HepG2 (cell line): ENCODE measurements around the gene ZNF644. TPM values are rescaled to one million over a fixed set of nuclear protein-coding genes. Genes with fewer than 3 reads are reported as not detected.
"Not testable (repeated sequence)": the region's sequence is repeated elsewhere in the genome, so short reads cannot be mapped to it uniquely, and the experiment has no call there.

Source experiments
- ATAC-seq: fragments of 200-7000 bp; cut with Tn5 transposase; 3 replicates; pipeline ENCODE4 v1.9.1; 2020; ENCODE audit warnings: mild to moderate bottlenecking, moderate library complexity
- BruUV-seq: library from RNA; stranded (reverse); fragments of 400-500 nt; replicated peaks from 2 replicates; lab custom pipeline; 2021; lab: Mats Ljungman, UMichigan
- CTCF ChIA-PET: fragments of 300-600 bp; formaldehyde crosslinking; extraction: SDS; loops from one replicate; lab custom pipeline; 2021; ENCODE audit warnings: low total read pairs, inconsistent platforms, low intra/inter-chr PET ratio; lab: Yijun Ruan, JAX
- POLR2A ChIA-PET: fragments of 350-600 bp; sonication (Branson Sonifier 250); formaldehyde crosslinking; loops from one replicate; lab custom pipeline; 2020; ENCODE audit warnings: antibody characterized with exemption, inconsistent platforms; lab: Yijun Ruan, JAX
- DNase-seq: peaks from one replicate; pipeline ENCODE4 v3.0.0-alpha.2; 2015; ENCODE audit warnings: low spot score
- FAIRE-seq: peaks from 3 replicates; lab custom pipeline; 2011; peaks lifted over from hg19 to GRCh38; lab: Jason Lieb, UNC
- H2AFZ ChIP-seq: one replicate; pipeline ENCODE4 v1.6.1; 2011; ENCODE audit warnings: low read length, inconsistent platforms
- H3K27ac ChIP-seq: fragments of 300-600 bp; 3 replicates; pipeline ENCODE4 v1.8.0; 2011; ENCODE audit warnings: mixed run types, mild to moderate bottlenecking, mixed read lengths, low read length, inconsistent platforms; ENCODE audit not compliant: insufficient read depth; ENCODE audit errors: extremely low read length
- H3K27me3 ChIP-seq, 2 experiments: fragments of 200-600 bp in 1 of 2; 2 replicates in 1 of 2; 3 replicates in 1 of 2; pipeline versions ENCODE4 v1.6.0 to v1.8.0; 2011; ENCODE audit warnings: low read length in 2 of 2, mild to moderate bottlenecking in 2 of 2, moderate library complexity in 2 of 2, inconsistent platforms in 1 of 2; ENCODE audit not compliant: insufficient read depth in 2 of 2, control insufficient read depth in 1 of 2
- H3K36me3 ChIP-seq, 2 experiments: fragments of 200-600 bp in 1 of 2; replicated peaks in 1 of 2; 2 replicates in 1 of 2; 3 replicates in 1 of 2; pipeline versions ENCODE4 v1.5.1 to v1.8.0; 2011; ENCODE audit warnings: low read length in 2 of 2, inconsistent platforms in 1 of 2; ENCODE audit not compliant: insufficient read depth in 2 of 2, control insufficient read depth in 1 of 2
- H3K4me1 ChIP-seq: 2 replicates; pipeline ENCODE4 v1.5.1; 2012; ENCODE audit warnings: low read length, inconsistent platforms; ENCODE audit not compliant: insufficient read depth
- H3K4me2 ChIP-seq: 2 replicates; pipeline ENCODE4 v1.6.0; 2011; ENCODE audit warnings: low read depth, low read length, inconsistent platforms
- H3K4me3 ChIP-seq, 3 experiments: fragments of 200-600 bp in 1 of 3; sonication (generic), shearing (Covaris generic) in 1 of 3; replicated peaks in 1 of 3; 2 replicates each; pipeline ENCODE4 v1.5.1; 2011 to 2016; ENCODE audit warnings: low read length in 3 of 3, inconsistent platforms in 2 of 3, low read depth in 2 of 3, mild to moderate bottlenecking in 2 of 3, control low read depth in 1 of 3, mixed read lengths in 1 of 3; ENCODE audit not compliant: insufficient read depth in 1 of 3
- H3K79me2 ChIP-seq: one replicate; pipeline ENCODE4 v1.6.1; 2011; ENCODE audit warnings: low read length, inconsistent platforms; ENCODE audit not compliant: insufficient read depth
- H3K9ac ChIP-seq: 2 replicates; pipeline ENCODE4 v1.6.0; 2011; ENCODE audit warnings: mild to moderate bottlenecking, low read depth, low read length, inconsistent platforms; ENCODE audit not compliant: insufficient read depth
- H3K9me3 ChIP-seq: 2 replicates; pipeline ENCODE4 v1.5.1; 2012; ENCODE audit warnings: mild to moderate bottlenecking, low read length
- H4K20me1 ChIP-seq: 2 replicates; pipeline ENCODE4 v1.6.0; 2011; ENCODE audit warnings: inconsistent platforms, mild to moderate bottlenecking, low read length, moderate library complexity; ENCODE audit not compliant: insufficient read depth
- CENPT ChIP-seq: sonication (generic); formaldehyde crosslinking; IDR thresholded peaks from 2 replicates; pipeline ENCODE4 v1.8.0; 2022; ENCODE audit warnings: low read depth, mild to moderate bottlenecking, moderate library complexity, missing genetic modification reagents
- GABPA ChIP-seq, 2 experiments: IDR thresholded peaks; 2 replicates each; pipeline ENCODE4 v1.6.1; 2011 to 2016; ENCODE audit warnings: low read depth in 2 of 2, low read length in 1 of 2, missing biosample characterization in 1 of 2, missing genetic modification characterization in 1 of 2
- HMGXB4 ChIP-seq, 2 experiments: sonication (generic) in 1 of 2; formaldehyde crosslinking in 1 of 2; IDR thresholded peaks; 2 replicates each; pipeline versions ENCODE4 v1.4.0 to v1.6.1; 2018 to 2020; ENCODE audit warnings: missing genetic modification reagents in 2 of 2, borderline replicate concordance in 1 of 2, low read depth in 1 of 2, mild to moderate bottlenecking in 1 of 2, missing biosample characterization in 1 of 2
- NKX3-1 ChIP-seq: sonication (generic); formaldehyde crosslinking; IDR thresholded peaks from 2 replicates; pipeline ENCODE4 v1.5.0; 2020; ENCODE audit warnings: missing genetic modification reagents
- ZBTB3 ChIP-seq: sonication (generic); formaldehyde crosslinking; IDR thresholded peaks from 2 replicates; pipeline ENCODE4 v1.4.0; 2020; ENCODE audit warnings: low read depth, mild to moderate bottlenecking, moderate library complexity, missing genetic modification reagents, borderline replicate concordance
- ZFP62 ChIP-seq: sonication (generic); formaldehyde crosslinking; IDR thresholded peaks from 2 replicates; pipeline ENCODE4 v1.4.0; 2020; ENCODE audit warnings: missing genetic modification reagents
- ZNF24 ChIP-seq: fragments of 450-650 bp; IDR thresholded peaks from 2 replicates; pipeline ENCODE4 v1.6.1; 2017; ENCODE audit warnings: antibody characterized with exemption, mild to moderate bottlenecking
- WGBS: methylation state at CpG from one replicate; pipeline ENCODE4 v1.1.6; 2017; ENCODE audit warnings: low lambda C conversion rate; 5-methylcytosine and 5-hydroxymethylcytosine counted together
- in situ Hi-C: cut with HindIII; loops from 2 replicates; pipeline ENCODE4 v1.10.0; 2017; ENCODE audit warnings: low pct_unique_long_range_greater_than_20kb; ENCODE audit not compliant: extremely low pct_ligation_motif_present
- intact Hi-C: fragments of 100-400 bp; cut with micrococcal nuclease; formaldehyde crosslinking; loops from one replicate; pipeline ENCODE4 v1.10.0; 2022; ENCODE audit not compliant: unreplicated experiment
- polyA plus RNA-seq, 8 experiments: library from polyadenylated mRNA; depleted of rRNA in 3 of 8; stranded (reverse) in 7 of 8; unstranded in 1 of 8; fragments of >200 nt; fragmentation: Illumina TruSeq in 4 of 8; extraction: Trizol in 4 of 8; gene quantifications; 2 replicates each; pipeline versions ENCODE4 v1.2.1 to v1.2.3, GENCODE V29; 2011 to 2016; ENCODE audit warnings: low read depth in 4 of 8, missing spikeins in 1 of 8, mixed read lengths in 1 of 8; ENCODE audit not compliant: insufficient read depth in 1 of 8
- total RNA-seq, 5 experiments: library from RNA; depleted of rRNA; stranded (reverse); fragments of >200 nt; fragmentation: Illumina TruSeq; extraction: Trizol; gene quantifications; 2 replicates each; pipeline ENCODE4 v1.2.3, GENCODE V29; 2016; ENCODE audit warnings: low read depth in 1 of 5

The ZNF644 gene
- total and polyA plus RNA-seq, 2 of the 13 experiments (the other 11 are each of a cell fraction or from before 2014, with no cell fraction given): 17.7 to 51.7 TPM

GRCh38 chr1:91054780-91055481, 33.1 kb upstream of the ZNF644 start:
- no peak for TF ChIP-seq NKX3-1 (CRISPR knock-in tag)
- TF ChIP-seq ZBTB3 (CRISPR knock-in tag): no peak
- TF ChIP-seq, all 625 proteins: peak for 0
- H3K27ac ChIP-seq: no peak overlapping the region
- H3K27me3 ChIP-seq: no peaks in the 10 kb centered on the region
- no peak overlapping the region for H2AFZ ChIP-seq
- in situ Hi-C loops: no loop called here
- 35% methylated on average over 2 of the region's 2 CpGs for WGBS
- no TSS peak for BruUV-seq
- H3K79me2 ChIP-seq: no peaks in the 10 kb centered on the region
- intact Hi-C loops: no loop called here
- H3K9me3 ChIP-seq: no peaks in the 10 kb centered on the region
- H3K4me3 ChIP-seq: no peak overlapping the region
- H3K4me2 ChIP-seq: no peak overlapping the region
- no peak overlapping the region for H3K9ac ChIP-seq
- ChIA-PET CTCF (no interaction called here), POLR2A (no interaction called here)
- ATAC-seq (no peak), DNase-seq (no peak), FAIRE-seq (no peak)
- no peaks in the 10 kb centered on the region for H4K20me1 ChIP-seq
- H3K4me1 ChIP-seq: no peaks in the 10 kb centered on the region
- no peaks in the 10 kb centered on the region for H3K36me3 ChIP-seq

- Histone ChIP-seq H3K27me3 (no peaks in the 10 kb centered on the region), H3K9ac (no peak overlapping the region), H3K9me3 (no peaks in the 10 kb centered on the region), H3K4me3 (no peak overlapping the region), H4K20me1 (no peaks in the 10 kb centered on the region), H3K4me1 (no peaks in the 10 kb centered on the region), H3K4me2 (no peak overlapping the region), H3K36me3 (no peaks in the 10 kb centered on the region), H2AFZ (no peak overlapping the region), H3K79me2 (no peaks in the 10 kb centered on the region), H3K27ac (no peak overlapping the region)
- 11% methylated on average over 2 of the region's 2 CpGs for WGBS
- ChIA-PET CTCF (no interaction called here), POLR2A (no interaction called here)
- no TSS peak for BruUV-seq
- intact Hi-C loops (no loop called here), in situ Hi-C loops (no loop called here)
- DNase-seq (no peak), FAIRE-seq (no peak), ATAC-seq (no peak)
- TF ChIP-seq HMGXB4 (CRISPR knock-in tag; IDR thresholded peaks at IDR 0.05; ENCODE audit: borderline replicate concordance in 1 of 2, low read depth in 1 of 2) (no peak), CENPT (no peak), ZFP62 (CRISPR knock-in tag) (no peak), GABPA (IDR thresholded peaks at IDR 0.05; ENCODE audit: low read depth, low read length) (no peak), GABPA (CRISPR knock-in tag; IDR thresholded peaks at IDR 0.05; ENCODE audit: low read depth) (no peak), ZNF24 (no peak)
Observed at GRCh38 chr1:91053630-91054029, 31.8 kb upstream of the ZNF644 start.

- H3K4me2 ChIP-seq, intact Hi-C loops, FAIRE-seq, H2AFZ ChIP-seq, H3K36me3 ChIP-seq, H3K79me2 ChIP-seq, H3K4me3 ChIP-seq, ATAC-seq, CTCF ChIA-PET, BruUV-seq, POLR2A ChIA-PET, H3K4me1 ChIP-seq, H3K9ac ChIP-seq, H3K9me3 ChIP-seq, H3K27me3 ChIP-seq, H3K27ac ChIP-seq, DNase-seq, in situ Hi-C loops, H4K20me1 ChIP-seq: not testable (repeated sequence)
- WGBS: 6% methylated on average over 2 of the region's 2 CpGs
Observed at GRCh38 chr1:91049551-91049950, 27.7 kb upstream of the ZNF644 start.
